ENCODE data around the gene PEX6. TPM values are rescaled to one million over a fixed set of nuclear protein-coding genes. Genes with fewer than 3 reads are reported as not detected.

The PEX6 gene
- total and polyA plus RNA-seq, 2 donors (not counting 3 experiments of a cell fraction or from before 2014, with no cell fraction given) = 9.9 to 11.2 TPM

- Histone ChIP-seq H3K4me3 (replicated peaks in 1 of 3; ENCODE audit: insufficient read depth in 1 of 3, low read depth in 1 of 3, low read length in 3 of 3) (no peak overlapping the region), H3K4me1 (ENCODE audit: control insufficient read depth, extremely low read depth, insufficient read depth, low read length) (peaks cover 20% of the 10 kb centered on the region), H4K20me1 (replicated peaks; ENCODE audit: control insufficient read depth, extremely low read depth, insufficient read depth, low read length) (no peaks in the 10 kb centered on the region), H3K9me1 (replicated peaks; ENCODE audit: control insufficient read depth, extremely low read depth, insufficient read depth, low read length) (no peaks in the 10 kb centered on the region), H3K27ac (ENCODE audit: insufficient read depth, low read depth, low read length) (no peak overlapping the region), H3K9ac (replicated peaks; ENCODE audit: extremely low read depth, insufficient read depth, low read length) (no peak overlapping the region), H3K27me3 (ENCODE audit: control insufficient read depth in 2 of 2, insufficient read depth in 2 of 2, low read length in 2 of 2) (no peaks in the 10 kb centered on the region), H2AFZ (ENCODE audit: low read depth, low read length) (no peak overlapping the region), H3K79me2 (ENCODE audit: control insufficient read depth, insufficient read depth, low read length) (peaks cover 12% of the 10 kb centered on the region), H3K9me3 (replicated peaks; ENCODE audit: control insufficient read depth, insufficient read depth, low read length) (no peaks in the 10 kb centered on the region), H3K4me2 (ENCODE audit: insufficient read depth, low read length) (no peak overlapping the region), H3K36me3 (ENCODE audit: control insufficient read depth in 2 of 2, extremely low read depth in 1 of 2, insufficient read depth in 2 of 2, low read length in 2 of 2) (no peaks in the 10 kb centered on the region)
- DNase-seq (ENCODE audit: low read depth, low spot score) (no peak), FAIRE-seq (no peak)
- CTCF ChIA-PET = interaction anchor here (1.2 kb wide), 2 partner anchors 9 to 31 kb away, joined by 3 read pairs; no protein-coding TSS in a partner anchor
- POLR2A ChIA-PET = interaction anchor here (0.6 kb wide), 1 partner anchor 912 kb away, joined by 4 read pairs; no protein-coding TSS in a partner anchor
- TF ChIP-seq CTCF (IDR thresholded peaks at IDR 0.05; ENCODE audit: extremely low read depth in 1 of 2, insufficient read depth in 1 of 2, low read depth in 1 of 2, low read length in 2 of 2) = no peak
- intact Hi-C loops (cut with micrococcal nuclease) = no loop called here
- no TSS peak for BruUV-seq (replicated peaks)
- dilution Hi-C loops (cut with MboI; ENCODE audit: extremely low pct_ligation_motif_present, low sequenced_read_pairs) = no loop called here
Measured at GRCh38 chr6:42974919-42975505, 4.0 kb downstream of the PEX6 start.

- dilution Hi-C loops (cut with MboI; ENCODE audit: extremely low pct_ligation_motif_present, low sequenced_read_pairs) = no loop called here
- no peak overlapping the region for H3K9ac ChIP-seq (replicated peaks; ENCODE audit: extremely low read depth, insufficient read depth, low read length)
- POLR2A ChIA-PET = no interaction called here
- no peaks in the 10 kb centered on the region for H3K36me3 ChIP-seq (ENCODE audit: control insufficient read depth in 2 of 2, extremely low read depth in 1 of 2, insufficient read depth in 2 of 2, low read length in 2 of 2)
- H4K20me1 ChIP-seq (replicated peaks; ENCODE audit: control insufficient read depth, extremely low read depth, insufficient read depth, low read length) = no peaks in the 10 kb centered on the region
- H3K4me2 ChIP-seq (ENCODE audit: insufficient read depth, low read length) = no peak overlapping the region
- DNase-seq (ENCODE audit: low read depth, low spot score) = no peak
- no peaks in the 10 kb centered on the region for H3K9me1 ChIP-seq (replicated peaks; ENCODE audit: control insufficient read depth, extremely low read depth, insufficient read depth, low read length)
- no peaks in the 10 kb centered on the region for H3K27me3 ChIP-seq (ENCODE audit: control insufficient read depth in 2 of 2, insufficient read depth in 2 of 2, low read length in 2 of 2)
- no peaks in the 10 kb centered on the region for H3K9me3 ChIP-seq (replicated peaks; ENCODE audit: control insufficient read depth, insufficient read depth, low read length)
- no peak for TF ChIP-seq GATA2 (IDR thresholded peaks at IDR 0.05; ENCODE audit: insufficient read depth, insufficient read length, low read depth, low read length)
- TF ChIP-seq JUN (IDR thresholded peaks at IDR 0.05; ENCODE audit: borderline replicate concordance, insufficient read depth, insufficient read length, low read depth) = no peak
- TF ChIP-seq FOS (IDR thresholded peaks at IDR 0.05; ENCODE audit: borderline replicate concordance, insufficient read depth, low read length) = no peak
- no peak for TF ChIP-seq MAX (IDR thresholded peaks at IDR 0.05; ENCODE audit: insufficient read depth, insufficient read length)
- no peak for TF ChIP-seq MYC (IDR thresholded peaks at IDR 0.05; ENCODE audit: low read depth, low read length)
- TF ChIP-seq CTCF (IDR thresholded peaks at IDR 0.05; ENCODE audit: extremely low read depth in 1 of 2, insufficient read depth in 1 of 2, low read depth in 1 of 2, low read length in 2 of 2) = no peak
- TF ChIP-seq EZH2 (IDR thresholded peaks at IDR 0.05; ENCODE audit: borderline replicate concordance, low read depth, low read length, severe bottlenecking) = no peak
- no TSS peak for BruUV-seq (replicated peaks)
- intact Hi-C loops (cut with micrococcal nuclease) = no loop called here
- H3K4me3 ChIP-seq (replicated peaks in 1 of 3; ENCODE audit: insufficient read depth in 1 of 3, low read depth in 1 of 3, low read length in 3 of 3) = no peak overlapping the region
- no peak overlapping the region for H3K27ac ChIP-seq (ENCODE audit: insufficient read depth, low read depth, low read length)
- no peak overlapping the region for H2AFZ ChIP-seq (ENCODE audit: low read depth, low read length)
- H3K4me1 ChIP-seq (ENCODE audit: control insufficient read depth, extremely low read depth, insufficient read depth, low read length) = peaks cover 11% of the 10 kb centered on the region
- H3K79me2 ChIP-seq (ENCODE audit: control insufficient read depth, insufficient read depth, low read length) = peaks cover 12% of the 10 kb centered on the region
- FAIRE-seq = no peak
- CTCF ChIA-PET = interaction anchor here (1.2 to 1.3 kb wide), 2 partner anchors 9 to 32 kb away, joined by 3 read pairs; no protein-coding TSS in a partner anchor
Measured at GRCh38 chr6:42973926-42974325, 5.1 kb downstream of the PEX6 start.

Data from endothelial cell of umbilical vein (primary cell).